T-helper 1 cell (primary cell): ENCODE data around the gene NEDD4.
A peak's percentile ranks its signal among the peaks of the same experiment; 100 is the strongest.
"Not testable (repeated sequence)": the region's sequence is repeated elsewhere in the genome, so short reads cannot be mapped to it uniquely, and the experiment has no call there.

Experiments used
- DNase-seq, 5 donors: peaks; one replicate each; pipeline ENCODE4 v3.0.0-alpha.2; 2012 to 2020
- total RNA-seq, 4 donors: gene quantifications; one replicate each; lab custom pipeline; 2026; lab: John Stamatoyannopoulos, UW

NEDD4 gene
- total RNA-seq = 8.7 to 20.3 (median 12.0) reads per million in 4 donors

DNA sequence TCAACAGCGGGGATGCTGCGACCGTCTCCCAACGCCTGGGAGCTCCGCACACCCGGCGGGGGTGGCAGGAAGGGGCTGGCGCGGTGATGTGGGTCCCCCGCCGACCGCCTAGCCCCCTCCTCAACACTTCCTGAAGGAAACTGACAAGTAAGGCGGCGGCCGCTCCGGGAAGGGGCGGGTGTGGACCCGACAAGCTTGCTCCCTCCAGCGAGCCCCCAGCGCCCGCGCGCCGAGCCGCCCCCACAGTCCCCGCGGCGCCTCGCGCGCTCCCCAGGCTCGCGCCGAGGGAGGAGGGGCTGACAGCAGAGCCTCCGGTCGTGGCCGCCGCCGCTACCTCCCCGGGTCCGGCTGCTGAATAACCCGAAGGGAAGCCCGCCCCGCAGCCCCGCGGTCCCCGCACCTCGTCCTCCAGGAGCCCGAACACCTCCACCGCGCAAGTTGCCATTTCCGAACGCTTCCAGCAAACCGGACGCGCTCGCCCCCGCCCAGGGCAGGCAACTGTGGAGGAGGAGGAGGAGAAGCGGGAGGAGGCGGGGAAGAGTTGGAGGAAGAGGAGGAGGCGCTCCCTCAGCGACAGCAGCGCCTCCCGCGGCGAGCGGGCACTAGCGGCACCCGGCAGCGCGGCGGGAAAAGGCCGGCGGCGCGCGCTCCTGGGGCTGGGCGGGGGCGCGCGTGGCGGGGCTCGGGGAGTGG lies at the start of gene NEDD4:
Gene NEDD4, minus strand, starts transcription at position 502 of the 693 bp plus-strand sequence. Its CDS starts 57 bp downstream, at position 445.
- DNase-seq = peak; percentile 54 to 80 (median 59)

DNA sequence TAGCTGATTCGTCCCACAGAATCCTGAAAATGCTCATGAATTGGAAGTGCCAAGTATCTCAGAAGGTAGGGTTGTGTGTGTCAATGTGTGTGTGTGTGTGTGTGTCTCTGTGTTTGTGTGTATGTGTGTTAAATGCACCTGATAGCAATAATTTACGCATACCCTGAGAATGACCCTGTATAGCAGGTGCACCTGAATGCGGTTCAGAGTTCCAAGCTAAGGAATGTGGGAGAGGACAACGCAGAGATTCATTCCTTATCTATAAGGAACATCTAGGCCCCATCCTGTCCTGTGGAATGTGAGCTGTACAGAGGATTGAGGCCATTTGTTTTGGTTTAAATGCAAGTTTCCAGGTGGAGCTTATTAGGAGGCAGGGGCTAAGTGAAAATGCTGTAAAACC lies 49.1 kb upstream of the NEDD4 start:
- no peak for DNase-seq

DNA sequence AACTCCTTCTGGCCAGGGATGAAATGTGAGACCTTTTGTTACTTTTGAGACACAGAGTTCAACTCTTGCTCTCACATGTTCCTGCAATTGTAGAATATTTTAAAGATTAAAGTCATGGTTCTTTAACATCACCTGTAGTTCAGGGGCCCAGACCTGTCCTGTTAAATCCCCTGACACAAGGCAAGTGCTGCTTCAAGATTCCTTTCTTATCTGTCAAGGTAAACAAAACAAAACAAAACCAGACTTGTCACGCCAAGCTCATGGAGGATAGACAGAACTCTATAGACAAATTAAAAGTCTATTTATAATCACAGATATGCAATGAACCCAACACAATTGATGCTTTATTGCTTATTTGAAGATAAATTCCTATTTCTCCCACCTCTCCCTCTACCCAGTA lies 48.6 kb upstream of the NEDD4 start:
- no peak for DNase-seq

DNA sequence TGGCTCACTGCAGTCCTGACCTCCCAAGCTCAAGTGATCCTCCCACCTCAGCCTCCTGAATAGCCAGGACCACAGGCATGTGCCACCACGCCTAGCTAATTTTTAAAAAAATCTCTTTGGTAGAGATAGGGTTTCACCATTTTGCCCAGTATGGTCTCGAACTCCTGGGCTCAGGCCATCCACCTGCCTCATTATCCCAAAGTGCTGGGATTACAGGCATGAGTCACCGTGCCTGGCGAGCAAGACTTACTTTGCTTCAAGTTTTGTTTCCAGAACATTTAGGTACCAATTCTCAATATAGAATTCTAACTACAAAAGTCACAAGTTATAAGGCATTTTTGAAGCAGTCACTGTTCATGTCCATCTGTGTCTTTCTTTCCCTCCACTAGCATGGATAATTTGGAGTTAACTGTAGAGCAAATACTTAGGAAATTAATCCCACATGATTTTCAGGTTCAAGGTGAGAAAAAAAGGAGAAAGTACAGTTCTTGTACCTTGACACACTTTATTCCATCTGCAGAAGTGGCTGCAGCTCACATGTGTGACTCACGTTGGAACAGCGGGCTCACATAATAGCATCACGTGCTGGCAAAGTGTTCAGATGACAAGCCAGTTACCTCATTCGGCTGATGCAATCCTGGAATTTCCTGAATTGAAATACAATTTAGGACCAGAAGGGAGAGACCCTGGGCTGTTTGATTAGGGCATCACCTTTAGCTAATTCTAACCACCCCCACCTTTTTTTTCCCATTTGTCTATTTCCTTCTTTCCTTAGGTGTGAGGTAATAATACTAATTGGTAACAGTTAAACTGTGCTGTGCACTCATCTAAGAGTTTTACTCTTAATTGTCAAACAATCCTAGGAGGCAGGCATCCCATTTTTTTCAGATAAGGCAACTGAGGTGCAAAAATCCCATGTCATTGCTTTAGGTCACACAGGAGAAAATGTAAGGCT lies 46.9 kb upstream of the NEDD4 start:
- peak in 1 of 5 donors; percentile 12 for DNase-seq

DNA sequence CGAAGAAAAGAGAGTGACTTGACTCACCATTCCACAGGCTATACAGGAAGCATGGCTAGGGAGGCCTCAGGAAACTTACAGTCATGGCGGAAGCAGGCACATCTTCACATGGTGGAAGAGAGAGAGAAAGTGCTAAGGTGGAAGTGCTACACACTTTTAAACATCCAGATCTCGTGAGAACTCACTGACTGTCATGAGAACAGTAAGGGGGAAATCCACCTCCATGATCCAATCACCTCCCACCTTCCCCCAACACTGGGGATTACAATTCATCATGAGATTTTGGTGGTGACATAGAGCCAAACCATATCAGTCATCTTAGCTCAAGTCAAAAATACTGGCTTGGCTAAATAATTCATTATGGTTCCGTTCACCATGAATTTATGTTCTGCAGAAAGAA lies 45.3 kb upstream of the NEDD4 start:
- no peak for DNase-seq

DNA sequence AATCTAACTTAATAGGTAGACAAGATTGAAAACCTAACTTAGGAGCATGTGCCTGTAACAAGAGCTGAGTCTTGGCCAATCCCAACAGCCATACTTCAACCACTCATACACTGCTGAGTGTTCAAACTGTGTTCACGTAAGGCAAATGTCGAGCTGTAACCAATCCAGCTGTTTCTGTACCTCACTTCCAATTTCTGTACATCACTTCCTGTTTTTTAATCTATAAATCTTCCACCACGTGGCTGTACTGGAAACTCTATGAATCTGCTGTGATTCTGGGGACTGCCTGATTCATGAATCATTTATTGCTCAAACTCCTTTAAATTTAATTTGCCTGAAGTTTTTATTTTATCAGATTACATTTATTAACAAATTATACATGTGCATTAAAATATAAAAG lies 44.6 kb upstream of the NEDD4 start:
- peak in 2 of 5 donors; percentile 21 to 24 for DNase-seq

DNA sequence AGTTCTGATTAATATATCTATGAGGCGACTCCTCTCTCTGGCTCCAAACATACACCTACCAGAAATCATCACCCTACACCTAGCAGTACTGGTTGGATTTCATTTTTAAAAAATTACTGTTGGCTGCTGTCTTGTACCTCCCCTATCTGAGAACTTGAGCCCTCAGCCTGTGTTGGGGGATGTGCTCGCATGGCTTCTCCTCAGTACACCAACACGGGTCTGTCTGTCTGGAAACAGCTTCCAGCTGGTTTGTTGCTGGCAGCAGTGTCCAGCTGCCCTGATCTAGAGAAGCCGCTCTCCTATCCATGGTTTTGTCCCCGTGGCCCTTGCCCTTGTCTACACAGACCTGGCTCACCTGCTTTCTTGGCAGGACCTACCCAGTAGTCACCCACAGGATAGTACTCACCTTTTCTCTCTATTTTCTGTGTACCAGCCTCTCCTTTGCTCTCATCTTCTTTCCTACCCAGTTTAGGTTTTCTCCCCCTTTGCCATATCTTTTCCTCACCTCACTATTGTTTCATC lies 43.2 kb upstream of the NEDD4 start:
- no peak for DNase-seq

DNA sequence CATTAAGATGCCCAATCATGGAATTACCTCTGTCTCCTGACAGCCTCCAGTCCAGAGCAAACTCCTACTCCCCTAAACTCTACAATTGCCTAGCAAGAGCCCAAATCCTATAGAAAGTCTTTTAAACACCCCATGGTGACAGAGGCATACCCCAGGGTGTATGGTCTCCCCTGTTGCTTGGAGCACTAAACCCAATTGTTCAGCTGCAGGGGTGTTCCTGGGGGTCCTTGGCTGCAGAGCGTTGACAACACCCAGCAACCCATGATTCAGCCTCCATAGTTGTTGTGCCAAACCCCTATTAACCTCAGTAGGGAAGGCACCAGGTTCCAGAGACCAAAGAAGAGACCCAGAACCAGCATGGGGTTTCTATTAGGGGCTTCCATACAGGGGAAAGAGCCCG lies 41.8 kb upstream of the NEDD4 start:
- DNase-seq = no peak

DNA sequence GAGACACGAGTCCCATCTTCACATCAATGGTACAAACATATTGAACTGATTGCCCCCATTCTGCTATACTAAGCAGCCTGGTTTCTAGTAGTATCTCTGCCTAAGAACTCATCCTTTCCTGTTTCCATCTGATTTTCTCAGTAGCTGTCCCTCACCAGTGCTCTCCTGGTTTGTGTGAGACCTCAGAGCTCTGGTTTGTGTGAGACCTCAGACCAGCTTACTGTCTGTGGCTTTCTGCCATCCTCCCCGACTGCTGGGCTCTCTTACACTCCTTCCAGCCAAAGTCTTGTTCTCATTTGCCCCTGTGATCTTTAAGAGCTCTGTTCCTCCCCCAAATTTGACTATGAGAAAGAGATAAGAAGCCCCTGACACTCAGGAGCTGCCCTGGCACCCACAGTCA lies 41.1 kb upstream of the NEDD4 start:
- no peak for DNase-seq

DNA sequence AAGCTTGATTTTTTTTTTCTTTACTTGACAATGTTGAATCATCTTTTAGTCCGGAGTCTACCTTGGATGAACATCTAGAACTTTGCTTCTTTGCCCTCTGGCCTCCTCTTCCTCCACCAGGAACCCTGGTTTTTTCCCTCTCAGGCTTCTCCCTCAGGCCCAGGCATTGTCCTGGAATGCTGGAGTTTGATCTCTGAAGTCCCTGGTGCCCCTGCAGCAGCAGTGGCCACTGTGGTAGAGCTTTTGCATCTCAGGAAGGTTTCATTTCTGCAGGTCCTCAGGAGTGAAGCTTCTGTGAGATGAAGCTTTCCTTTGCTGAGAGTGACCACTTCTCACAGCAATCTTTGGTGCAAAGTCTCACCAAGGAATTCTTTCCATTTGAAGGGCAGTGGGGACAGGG lies 39.0 kb upstream of the NEDD4 start:
- no peak for DNase-seq

DNA sequence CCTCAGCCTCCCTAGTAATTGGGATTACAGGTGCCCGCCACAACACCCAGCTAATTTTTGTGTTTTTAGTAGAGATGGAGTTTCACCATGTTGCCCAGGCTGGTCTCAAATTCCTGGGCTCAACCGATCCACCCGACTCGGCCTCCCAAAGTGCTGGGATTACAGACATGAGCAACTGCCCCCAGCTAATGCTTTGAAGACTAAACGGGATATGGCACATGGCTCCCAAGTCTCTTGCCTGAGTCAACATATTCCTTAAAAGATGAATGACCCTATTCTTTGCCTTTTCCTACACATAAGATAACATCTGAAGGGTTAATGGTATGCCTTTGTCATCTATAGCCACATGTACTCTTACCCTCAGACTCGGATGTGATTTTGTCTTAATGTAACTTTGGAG lies 38.4 kb upstream of the NEDD4 start:
- no peak for DNase-seq

DNA sequence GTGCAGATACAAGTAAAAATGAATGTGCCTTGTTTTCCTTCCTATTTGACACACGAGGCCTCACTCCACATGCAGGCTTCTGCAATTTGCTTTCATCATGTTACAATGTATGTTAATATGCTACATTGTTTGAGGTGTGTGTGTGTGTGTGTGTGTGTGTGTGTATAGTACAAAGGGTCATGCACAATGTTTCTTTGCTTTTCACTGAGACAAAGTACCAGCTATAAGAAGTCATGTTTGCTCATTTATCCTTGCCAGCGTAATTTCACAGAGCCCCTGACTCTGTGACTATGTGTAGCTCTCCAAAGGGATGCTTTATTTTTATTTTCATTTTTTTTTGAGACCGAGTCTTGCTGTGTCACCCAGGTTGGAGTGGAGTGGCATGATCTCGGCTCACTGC lies 38.0 kb upstream of the NEDD4 start:
- no peak for DNase-seq

DNA sequence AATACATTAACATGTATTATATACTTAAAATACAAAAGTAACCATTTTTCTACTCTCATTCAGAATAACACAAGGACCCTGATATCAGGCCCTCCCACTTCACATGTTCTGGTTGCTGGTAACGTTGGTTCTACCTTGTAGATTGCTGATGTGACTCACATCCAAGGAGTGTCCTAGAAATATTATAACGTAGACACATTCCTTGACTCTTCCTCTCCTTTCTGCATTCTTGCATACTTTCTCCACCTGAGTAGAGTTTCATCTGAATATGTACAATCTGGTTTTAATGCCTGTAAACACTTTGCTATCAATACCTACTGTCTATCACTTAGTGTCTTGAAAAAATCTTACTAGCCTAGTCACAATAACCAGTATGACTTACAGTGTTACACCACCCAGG lies 35.0 kb upstream of the NEDD4 start:
- no peak for DNase-seq

DNA sequence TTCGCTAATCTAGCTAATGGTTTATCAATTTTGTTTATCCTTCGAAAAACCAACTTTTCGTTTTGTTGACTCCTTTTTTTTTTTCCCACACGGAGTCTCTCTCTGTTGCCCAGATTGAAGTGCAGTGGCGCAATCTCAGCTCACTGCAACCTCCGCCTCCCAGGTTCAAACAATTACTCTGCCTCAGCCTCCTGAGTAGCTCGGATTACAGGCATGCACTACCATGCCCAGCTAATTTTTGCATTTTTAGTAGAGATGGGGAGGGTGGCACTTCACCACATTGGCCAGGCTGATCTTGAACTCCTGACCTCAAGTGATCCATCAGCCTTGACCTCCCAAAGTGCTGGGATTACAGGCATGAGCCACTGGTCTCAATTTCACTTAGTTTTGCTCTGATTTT lies 29.7 kb upstream of the NEDD4 start:
- DNase-seq = not testable (repeated sequence)

DNA sequence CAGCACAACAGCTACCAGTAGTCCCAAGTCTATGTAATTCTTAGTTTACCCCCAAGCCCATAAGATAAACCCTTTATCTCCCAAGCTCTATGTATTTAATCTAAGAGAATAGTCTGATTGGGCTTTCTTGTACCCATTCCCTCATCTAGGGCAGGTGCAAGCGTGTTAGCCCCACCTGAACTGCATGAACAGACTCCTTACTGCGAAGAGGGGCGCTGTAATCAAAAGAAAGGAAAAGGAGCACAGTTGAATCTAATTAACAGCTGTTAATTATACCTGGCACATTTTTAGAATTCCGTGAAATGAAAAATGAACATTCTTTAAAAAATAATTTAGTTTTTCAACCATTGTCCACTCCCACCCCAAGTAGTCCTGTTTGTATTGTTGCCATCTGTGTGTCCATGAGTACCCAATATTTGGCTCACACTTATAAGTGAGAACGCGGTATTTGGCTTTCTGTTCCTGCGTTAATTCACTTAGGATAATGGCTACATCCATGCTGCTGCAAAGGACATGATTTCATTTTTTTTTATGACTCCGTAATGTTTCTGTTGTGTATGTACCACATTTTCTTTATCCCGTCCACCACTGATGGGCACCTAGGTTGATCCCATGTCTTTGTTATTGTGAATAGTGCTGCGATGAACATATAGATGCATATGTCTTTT lies 26.5 kb upstream of the NEDD4 start:
- DNase-seq = no peak

DNA sequence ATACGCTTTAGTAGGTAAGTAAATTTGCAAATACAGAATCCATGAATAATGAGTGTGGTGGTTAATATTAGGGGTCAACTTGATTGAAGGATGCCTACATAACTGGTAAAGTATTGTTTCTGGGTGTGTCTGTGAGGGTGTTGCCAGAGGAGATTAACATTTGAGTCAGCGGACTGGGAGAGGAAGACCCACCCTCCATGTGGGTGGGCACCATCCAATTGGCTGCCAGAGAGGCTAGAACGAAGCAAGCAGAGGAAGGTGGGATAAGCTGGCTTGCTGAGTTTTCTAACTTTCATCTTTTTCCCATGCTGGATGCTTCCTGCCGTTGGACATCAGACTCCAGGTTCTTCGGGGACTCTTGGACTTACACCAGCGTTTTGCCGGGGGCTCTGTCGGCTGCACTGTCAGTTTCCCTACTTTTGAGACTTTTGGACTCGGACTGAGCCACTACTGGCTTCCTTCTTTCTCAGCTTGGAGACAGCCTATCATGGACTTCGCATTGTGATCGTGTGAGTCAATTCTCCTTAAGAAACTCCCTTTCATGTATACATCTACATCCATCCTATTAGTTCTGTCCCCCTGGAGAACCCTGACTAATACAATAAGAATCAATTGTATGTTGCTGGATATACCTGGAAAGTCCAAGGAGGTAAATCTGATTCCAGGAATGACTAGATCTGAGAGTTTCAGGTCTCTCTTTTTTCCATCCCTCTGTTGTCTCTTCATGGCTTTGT lies 25.8 kb upstream of the NEDD4 start:
- DNase-seq = no peak

DNA sequence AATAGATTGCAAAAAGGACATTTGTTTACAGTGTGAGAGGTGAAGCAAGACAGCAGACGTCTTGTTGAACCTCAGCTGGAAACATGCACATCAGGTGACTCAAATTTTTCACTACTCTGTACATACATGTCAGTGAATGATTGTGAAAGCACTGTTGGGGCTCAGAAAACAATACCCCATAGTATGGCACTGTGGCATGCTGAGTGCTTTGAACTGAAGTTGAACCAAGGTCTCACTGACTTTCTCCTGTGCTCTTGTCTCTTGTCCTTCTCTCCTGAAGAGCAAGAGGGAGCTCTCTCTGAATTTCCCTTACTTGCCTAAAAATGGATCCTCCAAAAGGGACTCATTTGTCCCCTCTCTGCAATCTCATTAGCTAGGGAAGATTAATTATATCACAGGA lies 24.5 kb upstream of the NEDD4 start:
- no peak for DNase-seq

DNA sequence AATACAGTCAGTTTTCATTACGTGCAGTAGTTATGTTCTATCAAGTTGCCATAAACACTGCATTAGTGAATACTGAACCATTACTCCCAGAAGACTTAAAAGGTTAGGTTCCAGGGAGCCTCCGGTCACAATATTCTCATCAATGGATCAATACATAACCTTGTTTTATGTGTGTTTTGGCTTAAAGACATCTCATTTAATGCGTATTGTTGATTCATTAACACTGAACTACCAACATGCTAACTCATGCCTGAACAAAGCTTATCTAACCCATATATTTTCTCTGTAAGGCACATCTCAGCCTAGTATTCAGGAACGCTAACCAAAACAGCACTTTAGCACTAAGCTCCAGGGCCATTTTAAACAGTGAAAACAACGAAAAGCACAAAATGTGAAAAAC lies 24.1 kb upstream of the NEDD4 start:
- DNase-seq = no peak

DNA sequence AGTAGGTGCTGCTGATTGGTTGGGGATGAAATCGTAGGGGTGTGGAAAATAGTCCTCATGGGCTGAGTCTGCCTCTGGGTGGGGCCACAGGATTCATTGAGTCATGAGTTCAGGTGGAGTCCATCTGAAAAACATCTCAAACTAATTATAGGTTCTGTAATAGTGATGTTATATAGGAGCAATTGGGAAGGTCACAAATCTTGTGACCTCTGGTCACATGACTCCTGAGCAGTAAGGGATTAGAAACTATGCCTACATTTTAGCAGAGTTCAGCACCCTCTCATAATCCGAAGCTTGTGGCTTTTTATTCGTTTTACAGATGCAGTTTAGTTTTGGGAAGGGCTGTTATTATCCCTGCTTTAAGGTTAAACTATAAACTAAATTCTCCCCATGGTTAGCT lies 22.9 kb upstream of the NEDD4 start:
- DNase-seq = no peak

DNA sequence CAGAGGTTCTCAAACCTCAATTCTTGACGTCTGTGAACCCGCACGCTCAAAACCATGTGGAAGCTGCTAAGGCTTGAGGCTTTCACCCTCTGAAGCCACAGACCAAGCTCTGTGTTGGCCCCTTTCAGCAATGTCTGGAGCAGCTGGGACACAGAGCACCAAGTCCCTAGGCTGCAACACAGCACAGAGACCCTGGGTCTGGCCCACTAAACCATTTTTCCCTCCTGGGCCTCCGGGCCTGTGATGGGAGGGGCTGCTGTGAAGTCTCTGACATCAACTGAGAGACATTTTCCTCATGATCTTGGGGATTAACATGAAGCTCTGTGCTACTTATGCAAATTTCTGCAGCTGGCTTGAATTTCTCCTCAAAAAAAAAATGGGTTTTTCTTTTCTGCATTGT lies 21.3 kb upstream of the NEDD4 start:
- DNase-seq = no peak

DNA sequence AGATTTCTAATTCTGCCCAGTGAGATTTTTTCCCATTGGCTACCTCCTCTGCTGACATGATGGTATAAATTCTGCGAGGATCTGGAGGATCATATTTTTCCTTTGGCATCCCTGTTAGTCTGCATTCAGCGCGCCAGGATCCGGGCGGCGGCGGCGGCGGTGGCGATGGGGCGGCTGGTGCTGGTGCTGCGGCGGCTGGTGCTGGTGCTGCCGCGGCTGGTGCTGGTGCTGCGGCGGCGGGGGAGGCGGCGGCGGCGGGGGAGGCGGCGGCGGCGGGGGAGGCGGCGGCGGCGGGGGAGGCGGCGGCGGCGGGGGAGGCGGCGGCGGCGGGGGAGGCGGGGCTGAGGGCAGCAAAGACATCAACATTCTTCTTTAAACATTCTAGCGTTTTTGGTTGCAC lies 13.6 kb upstream of the NEDD4 start:
- peak in 2 of 5 donors; percentile 8 to 10 for DNase-seq

DNA sequence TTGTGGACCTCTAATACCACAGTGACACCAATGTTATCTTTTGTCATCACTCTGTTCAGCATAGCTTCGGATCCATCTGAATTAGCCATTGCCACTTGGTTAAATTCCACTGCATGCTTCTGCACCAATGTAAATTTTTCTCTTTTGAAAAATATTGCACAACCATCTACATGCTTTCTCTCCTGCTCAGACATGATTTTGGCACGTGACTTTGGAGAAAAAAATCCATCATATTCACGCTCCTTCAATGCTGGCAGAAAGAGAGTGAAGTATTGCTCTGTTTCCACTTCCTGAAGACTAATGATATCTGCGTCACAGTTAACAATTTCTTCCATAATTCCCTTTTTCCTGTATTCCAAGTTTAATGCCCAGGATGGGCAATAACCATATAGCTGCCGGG lies 13.0 kb upstream of the NEDD4 start:
- not testable (repeated sequence) for DNase-seq
